Measurements from ENCODE around the gene EFCAB7. TPM values are rescaled to one million over a fixed set of nuclear protein-coding genes. Genes with fewer than 3 reads are reported as not detected.

The EFCAB7 gene
- total RNA-seq, 1 experiment from 2014 or later = 3.0 TPM

GRCh38 chr1:63601912-63602311, 78.6 kb downstream of the EFCAB7 start:
- no peak overlapping the region for H4K91ac ChIP-seq (ENCODE audit: insufficient read length, low read depth, low read length)
- no peaks in the 10 kb centered on the region for H3K27me3 ChIP-seq (ENCODE audit: insufficient read depth, low read length)
- no peak overlapping the region for H3K4me3 Mint-ChIP-seq
- no peak overlapping the region for H2AFZ ChIP-seq (ENCODE audit: low read length)
- H3K27ac Mint-ChIP-seq = no peak overlapping the region
- H4K8ac ChIP-seq (replicated peaks; ENCODE audit: insufficient read length, low read depth, low read length) = no peak overlapping the region
- no peak overlapping the region for H3T11ph ChIP-seq (ENCODE audit: low read length)
- H3K23me2 ChIP-seq (ENCODE audit: insufficient read length, low read depth, low read length, poor library complexity, severe bottlenecking) = no peaks in the 10 kb centered on the region
- H4K5ac ChIP-seq (ENCODE audit: insufficient read length, low read depth, low read length) = no peak overlapping the region
- H3K27ac ChIP-seq (ENCODE audit: insufficient read length, low read depth, low read length) = no peak overlapping the region
- no peak overlapping the region for H3K18ac ChIP-seq (ENCODE audit: insufficient read length, low read depth, low read length)
- H2BK5ac ChIP-seq (ENCODE audit: insufficient read length, low read length) = no peak overlapping the region
- H3K9me3 Mint-ChIP-seq = no peaks in the 10 kb centered on the region
- H3K4me2 ChIP-seq (ENCODE audit: insufficient read depth, insufficient read length, low read length) = no peak overlapping the region
- DNase-seq = no peak
- no peaks in the 10 kb centered on the region; the same call in none of the 2 replicates for H3K27me3 Mint-ChIP-seq (ENCODE audit: low read depth)
- WGBS (ENCODE audit: extremely low coverage, insufficient read length, low lambda C conversion rate) = no CpG with 5 or more reads among the region's 1 CpG
- TF ChIP-seq CTCF (conservative IDR thresholded peaks at IDR 0.05) = no peak
- no peaks in the 10 kb centered on the region; the same call in 1 of the 2 replicates for H3K79me2 ChIP-seq (ENCODE audit: insufficient read depth, low read length)
- H4K20me1 ChIP-seq (ENCODE audit: control insufficient read depth, insufficient read depth, insufficient read length) = no peaks in the 10 kb centered on the region
- no peak overlapping the region for H2BK20ac ChIP-seq (ENCODE audit: low read depth, low read length, poor library complexity, severe bottlenecking)
- no peak overlapping the region for H3K9ac ChIP-seq (ENCODE audit: extremely low read depth, insufficient read length, low read length)
- no peak overlapping the region for H2BK120ac ChIP-seq (ENCODE audit: low read depth, low read length, poor library complexity, severe bottlenecking)
- H3K4me1 Mint-ChIP-seq = peaks cover 14 to 20% of the 10 kb centered on the region in 2 experiments
- no peaks in the 10 kb centered on the region for H3K9me3 ChIP-seq (ENCODE audit: control insufficient read depth, low read depth, low read length)
- H3K23ac ChIP-seq (ENCODE audit: insufficient read length, low read depth, low read length) = no peak overlapping the region
- no peaks in the 10 kb centered on the region for H3K79me1 ChIP-seq (ENCODE audit: insufficient read depth, low read depth, low read length, poor library complexity, severe bottlenecking)
- no peak overlapping the region for H2BK15ac ChIP-seq (ENCODE audit: low read depth, low read length)
- H2AK5ac ChIP-seq (ENCODE audit: insufficient read length, low read length) = no peak overlapping the region
- peaks cover 0 to 2% (median 0%) of the 10 kb centered on the region in 3 experiments; a peak in 1 of 7 replicates for H3K36me3 Mint-ChIP-seq (ENCODE audit: insufficient read depth in 1 of 3, low read depth in 3 of 3)
- H3K14ac ChIP-seq (ENCODE audit: insufficient read depth, low read length) = no peak overlapping the region
- H2BK12ac ChIP-seq (ENCODE audit: insufficient read length, low read depth, low read length) = no peak overlapping the region
- H3K56ac ChIP-seq (ENCODE audit: insufficient read length, low read depth, low read length) = no peak overlapping the region
- no peak overlapping the region for H3K4ac ChIP-seq (ENCODE audit: low read depth, low read length)
- H3K4me1 ChIP-seq (ENCODE audit: insufficient read depth, low read length) = peaks cover 6% of the 10 kb centered on the region; the same call in 1 of the 2 replicates
